HG03565 (cell line): ENCODE data around the gene CLINT1.

Experiments
- ATAC-seq: cut with Tn5 transposase; IDR thresholded peaks from one replicate; pipeline ENCODE4 v1.9.1; 2021; ENCODE audit warnings: mild to moderate bottlenecking, moderate library complexity; ENCODE audit not compliant: unreplicated experiment

CLINT1 gene

DNA sequence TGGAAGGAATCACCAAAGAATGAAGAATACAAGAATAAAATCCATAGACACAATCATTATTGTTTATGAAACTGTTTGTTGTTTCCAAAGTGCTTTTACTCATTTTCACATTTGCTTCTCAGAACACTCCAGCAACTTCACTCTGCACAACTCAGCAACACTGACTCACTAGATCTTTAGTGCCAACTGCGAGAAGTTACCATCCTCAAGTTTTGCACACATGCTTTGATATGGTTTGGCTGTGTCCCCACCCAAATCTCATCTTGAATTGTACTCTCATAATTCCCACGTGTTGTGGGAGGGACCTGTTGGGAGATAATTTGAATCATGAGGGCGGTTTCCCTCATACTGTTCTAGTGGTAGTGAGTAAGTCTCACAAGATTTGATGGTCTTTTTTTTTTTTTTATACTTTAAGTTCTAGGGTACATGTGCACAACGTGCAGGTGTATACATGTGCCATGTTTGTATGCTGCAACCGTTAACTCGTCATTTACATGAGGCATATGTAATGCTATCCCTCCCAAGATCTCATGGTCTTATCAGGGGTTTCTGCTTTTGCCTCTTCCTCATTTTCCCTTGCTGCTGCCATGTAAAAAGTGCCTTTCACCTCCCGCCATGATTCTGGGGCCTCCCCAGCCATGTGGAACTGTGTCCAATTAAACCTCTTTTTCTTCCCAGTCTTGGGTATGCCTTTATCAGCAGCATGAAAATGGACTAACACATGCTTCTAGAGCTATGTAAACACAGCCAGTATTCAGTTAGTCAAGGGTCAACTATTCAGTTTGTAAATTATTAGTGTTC, 36.9 kb downstream of the CLINT1 start:
- ATAC-seq = no peak

DNA sequence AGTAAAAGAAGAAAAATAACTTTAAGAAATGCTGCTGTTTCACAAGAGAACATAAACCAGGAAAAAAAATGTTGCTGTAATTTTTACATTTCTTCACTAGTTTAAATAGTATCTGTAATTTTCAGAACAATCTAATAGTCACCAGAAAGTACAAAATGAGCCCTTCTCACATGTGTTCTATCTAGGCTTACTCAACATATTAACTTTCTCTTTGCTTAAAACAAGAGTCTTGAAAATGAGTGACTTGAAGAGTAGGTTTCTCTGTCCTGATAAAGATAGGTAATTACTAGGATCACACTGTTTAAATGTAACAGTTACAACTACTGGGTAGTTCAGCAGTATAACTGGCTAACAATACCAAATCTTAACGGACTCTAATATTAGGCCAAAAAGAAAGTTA, 37.5 kb downstream of the CLINT1 start:
- ATAC-seq = no peak

DNA sequence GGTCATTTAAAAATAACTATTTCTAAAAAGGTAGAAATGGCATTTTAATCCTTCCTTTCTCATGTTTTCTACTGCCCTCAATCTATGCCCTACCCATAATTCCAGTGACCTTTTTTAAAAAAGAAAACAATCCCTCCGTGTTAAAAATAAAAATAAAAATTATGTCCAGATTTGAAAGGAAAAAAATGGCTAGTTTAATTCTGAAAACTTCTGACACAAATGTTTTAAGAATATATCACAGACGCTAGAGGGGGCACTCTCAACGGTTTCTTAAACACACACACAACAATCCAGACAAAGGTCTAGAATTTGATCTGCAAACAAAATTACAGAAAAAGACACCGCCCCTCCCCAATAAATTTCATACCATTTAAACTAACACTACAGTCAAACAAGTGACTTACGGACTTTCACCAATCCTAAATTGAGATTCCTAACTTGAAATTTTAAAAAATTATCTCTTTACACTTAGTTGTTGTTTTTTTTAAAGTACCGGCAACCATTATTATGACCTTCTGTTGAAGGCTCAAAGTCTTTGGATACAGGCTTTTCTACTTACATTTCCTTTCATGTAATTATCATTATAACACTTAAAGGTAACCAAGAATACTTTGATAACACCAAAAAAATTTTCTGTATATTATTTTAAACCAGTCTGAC, 38.2 kb downstream of the CLINT1 start:
- no peak for ATAC-seq

GRCh38 chr5:157819502-157820115, 39.3 kb downstream of the CLINT1 start:
- ATAC-seq = no peak

DNA sequence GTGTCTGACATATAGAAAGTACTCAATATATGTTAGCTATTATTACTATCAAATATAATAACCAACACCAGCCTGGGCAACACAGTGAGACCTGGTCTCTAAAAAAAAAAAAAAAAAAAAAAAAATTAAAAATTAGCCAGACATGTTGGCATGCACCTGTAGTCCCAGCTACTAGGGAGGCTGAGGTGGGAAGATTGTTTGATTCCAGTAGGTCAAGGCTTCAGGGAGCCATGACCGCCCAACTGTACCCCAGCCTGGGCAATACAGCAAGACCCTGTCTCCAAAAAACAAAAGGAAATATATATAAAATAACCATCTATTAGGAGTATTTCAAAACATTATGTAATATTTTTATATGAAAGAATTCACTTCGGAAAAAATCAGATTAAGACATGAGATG, 40.6 kb downstream of the CLINT1 start:
- ATAC-seq = no peak

- no peak for ATAC-seq
Measured at GRCh38 chr5:157817928-157818327, 41.0 kb downstream of the CLINT1 start.

GRCh38 chr5:157817387-157817702, 41.6 kb downstream of the CLINT1 start:
- ATAC-seq = no peak

GRCh38 chr5:157816682-157817386, 42.1 kb downstream of the CLINT1 start:
- ATAC-seq = no peak

GRCh38 chr5:157812086-157812485, 46.9 kb downstream of the CLINT1 start:
- no peak for ATAC-seq

- no peak for ATAC-seq
Measured at GRCh38 chr5:157808043-157808442, 50.9 kb downstream of the CLINT1 start.

DNA sequence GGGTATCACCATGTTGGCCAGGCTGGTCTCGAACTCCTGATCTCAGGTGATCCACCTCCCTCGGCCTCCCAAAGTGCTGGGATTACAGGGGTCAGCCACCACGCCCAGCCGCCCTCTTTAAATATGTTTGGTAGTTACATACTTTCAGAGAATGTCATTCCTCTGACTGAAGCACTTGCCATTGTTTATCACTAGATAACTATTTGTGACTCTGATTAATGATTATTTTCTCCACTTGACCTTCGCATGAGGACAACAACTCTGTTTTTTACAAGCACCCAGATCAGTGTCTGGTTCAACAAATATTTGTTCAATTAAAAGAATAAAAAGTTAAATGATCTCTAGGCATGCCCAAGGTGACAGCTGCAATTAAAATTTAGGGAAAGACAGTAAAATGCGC, 56.2 kb downstream of the CLINT1 start:
- ATAC-seq = no peak

DNA sequence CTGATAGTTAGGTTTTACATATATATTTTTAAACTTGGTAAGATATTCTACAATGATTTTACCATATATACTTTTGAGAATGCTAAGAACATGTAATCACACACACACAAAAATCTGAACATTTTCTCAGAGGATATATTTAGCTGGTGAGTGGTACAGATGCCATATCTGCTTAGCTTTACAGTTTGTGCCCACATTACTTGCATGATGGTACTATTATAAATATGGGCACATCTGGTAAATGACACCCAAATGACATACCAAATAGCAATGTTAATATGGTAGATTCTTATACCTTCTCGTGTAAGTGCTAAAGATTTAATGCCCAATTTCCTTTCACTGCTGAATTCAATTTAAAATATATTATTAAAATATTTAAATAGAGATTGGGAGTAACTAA, 58.8 kb downstream of the CLINT1 start:
- no peak for ATAC-seq

- ATAC-seq = no peak
Measured at GRCh38 chr5:157799578-157799977, 59.4 kb downstream of the CLINT1 start.

- ATAC-seq = no peak
Measured at GRCh38 chr5:157793301-157793700, 65.6 kb downstream of the CLINT1 start.

DNA sequence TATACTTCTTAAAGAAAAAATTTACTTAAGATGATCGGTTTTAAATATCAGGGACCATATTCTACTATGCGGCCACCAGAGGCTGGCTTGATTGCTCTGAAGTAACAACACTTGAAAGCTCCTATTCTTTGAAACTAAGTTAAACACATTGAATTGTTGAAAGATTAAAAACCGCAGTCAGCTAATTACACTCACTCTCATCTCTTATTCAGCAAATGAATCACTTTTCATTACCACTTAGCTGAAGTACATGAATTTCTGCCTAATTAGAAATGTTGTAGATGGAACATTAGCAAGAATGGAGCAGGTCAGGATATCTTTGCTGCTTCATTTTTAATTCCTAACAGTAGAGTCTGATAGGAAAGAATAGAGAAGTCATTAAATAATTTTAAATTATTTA, 73.1 kb downstream of the CLINT1 start:
- no peak for ATAC-seq

- no peak for ATAC-seq
Measured at GRCh38 chr5:157779221-157779620, 79.7 kb downstream of the CLINT1 start.

DNA sequence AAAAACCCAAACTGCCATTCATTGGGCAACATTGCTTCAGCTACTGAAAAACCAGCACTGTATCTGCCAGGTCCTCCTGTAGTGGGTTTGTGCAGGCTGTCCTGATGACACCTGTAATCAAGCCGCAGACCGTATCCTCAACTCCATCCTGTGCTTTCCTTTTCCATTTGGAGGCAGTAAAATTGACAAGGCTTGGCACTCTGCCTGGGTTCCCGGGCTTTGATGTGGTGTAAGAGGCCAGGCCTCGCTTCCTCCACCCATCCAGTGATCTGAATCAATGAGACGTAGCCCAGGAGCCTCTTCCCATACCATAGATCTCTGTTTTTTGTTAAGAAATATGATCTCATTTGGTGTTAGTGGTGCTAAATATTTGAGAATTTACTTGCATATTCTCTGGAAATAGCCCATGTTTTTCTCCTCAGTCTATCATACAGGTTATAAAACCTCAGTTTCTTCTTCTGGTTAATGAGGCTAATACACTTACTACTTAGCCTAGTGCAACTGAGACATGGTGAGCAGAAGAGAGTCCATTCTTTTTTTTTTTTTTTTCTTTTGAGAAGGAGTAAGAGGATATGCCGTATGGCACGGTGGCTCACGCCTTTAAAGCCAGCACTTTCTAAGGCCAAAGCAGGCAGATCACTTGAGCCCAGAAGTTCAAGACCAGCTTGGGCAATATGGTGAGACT, 80.7 kb downstream of the CLINT1 start:
- no peak for ATAC-seq

DNA sequence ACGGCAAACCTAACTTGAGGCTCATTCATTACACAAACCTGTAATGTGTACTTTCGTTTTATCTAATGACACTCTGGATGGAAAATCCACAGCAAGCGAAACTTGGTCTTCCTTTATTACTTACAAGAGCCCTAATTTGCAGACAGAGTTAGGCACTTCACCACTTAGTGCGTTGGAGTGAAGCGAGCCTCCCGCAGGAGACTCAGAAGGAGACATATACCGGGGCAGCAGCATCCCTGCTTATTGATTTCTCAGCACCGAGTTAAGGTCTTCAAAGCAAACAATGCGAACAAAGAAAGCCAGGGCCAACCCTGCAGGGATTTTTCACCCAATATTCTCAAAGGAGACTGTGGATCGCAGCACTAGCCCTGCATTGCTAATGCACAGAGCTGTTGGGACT, 86.8 kb downstream of the CLINT1 start:
- no peak for ATAC-seq

DNA sequence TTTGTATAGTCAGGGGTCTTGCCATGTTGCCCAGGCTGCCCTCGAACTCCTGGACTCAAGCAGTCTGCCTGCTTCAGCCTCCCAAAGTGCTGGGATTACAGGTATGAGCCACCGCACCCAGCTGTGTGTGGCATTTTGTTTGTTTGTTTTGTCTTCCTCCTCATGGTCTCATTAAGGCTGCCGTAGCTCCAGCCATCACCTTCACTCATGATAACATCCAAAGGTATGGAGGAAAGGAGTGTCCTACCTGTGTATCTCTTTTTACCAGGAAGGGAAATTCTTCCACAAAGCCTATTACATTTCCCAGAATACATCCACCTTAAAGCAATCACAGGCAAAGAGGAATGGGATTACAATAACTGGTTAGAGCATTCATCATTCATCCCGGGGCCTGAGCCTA, 88.3 kb downstream of the CLINT1 start:
- ATAC-seq = no peak

DNA sequence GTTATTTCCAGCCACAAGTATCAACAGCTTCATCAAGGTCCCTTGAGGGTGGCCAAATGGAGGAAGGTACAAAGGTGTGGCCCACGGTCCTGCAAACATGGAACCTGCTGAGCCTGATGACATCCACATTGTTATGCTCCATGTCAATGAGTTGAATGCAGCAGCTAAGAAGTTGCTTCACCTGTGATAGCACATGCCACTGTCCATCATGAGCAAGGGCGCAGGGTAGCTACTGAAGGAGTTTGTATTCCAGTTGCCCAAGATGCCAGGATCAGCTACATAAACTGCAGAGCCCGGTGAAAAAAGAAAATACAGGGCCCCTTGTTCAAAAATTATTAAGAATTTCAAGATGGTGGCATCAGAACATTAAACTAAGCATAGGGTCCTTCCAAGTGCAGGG, 91.3 kb downstream of the CLINT1 start:
- no peak for ATAC-seq

DNA sequence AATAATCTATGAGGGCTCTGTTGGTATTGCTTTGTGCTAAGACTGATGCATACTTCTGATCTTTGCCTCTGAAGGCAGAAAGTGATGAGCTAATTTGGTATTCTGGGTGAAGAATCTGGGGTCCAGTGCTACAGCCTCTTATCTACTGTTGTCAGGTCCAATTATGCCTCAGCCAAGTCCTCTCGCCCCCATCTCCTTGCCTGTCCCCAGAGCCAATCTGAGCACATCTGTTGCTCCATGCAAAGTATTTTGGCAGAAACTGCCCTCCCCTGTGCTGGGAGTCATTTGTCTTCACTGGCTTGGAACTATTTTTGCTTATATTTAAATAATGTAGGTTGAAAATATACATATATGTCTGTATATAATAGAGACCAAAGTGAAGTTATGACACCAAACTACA, 92.0 kb downstream of the CLINT1 start:
- ATAC-seq = no peak
